GM13976 (cell line): ENCODE data around the gene ASB13.

Source experiments
- DNase-seq: peaks from one replicate; pipeline ENCODE4 v3.0.0; 2012; ENCODE audit warnings: low spot score
- in situ Hi-C: fragments of 300-500 bp; cut with MboI; formaldehyde crosslinking; loops from one replicate; pipeline ENCODE4 v1.12.0; 2022; ENCODE audit warnings: low sequenced_read_pairs, mixed read lengths, inconsistent platforms; ENCODE audit not compliant: unreplicated experiment
- TF ChIP-seq, protein P1 (sequence below): IDR thresholded peaks from 2 replicates; pipeline ENCODE4 v1.5.1; 2012; ENCODE audit warnings: borderline replicate concordance, mild to moderate bottlenecking; ENCODE audit not compliant: insufficient read depth; ENCODE audit errors: extremely low read depth, missing control alignments, control extremely low read depth

Gene ASB13

DNA sequence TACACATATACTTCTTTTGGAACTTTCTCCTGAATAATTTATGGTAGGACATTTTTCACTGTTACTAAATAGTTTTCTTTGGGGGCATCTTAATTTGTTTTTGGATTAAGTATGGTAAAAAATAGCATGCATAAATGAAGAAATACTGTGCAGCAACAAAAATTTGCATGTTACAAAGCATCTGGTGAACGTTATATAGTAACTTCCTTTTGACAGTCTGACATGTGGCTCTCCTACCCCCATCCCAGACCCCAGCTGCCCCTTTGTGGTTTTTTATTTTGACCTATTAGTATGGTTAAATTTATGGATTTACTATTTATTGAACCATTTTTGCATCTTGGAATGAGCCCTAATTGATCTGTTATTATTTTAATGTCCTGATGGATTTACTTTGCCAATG lies 28.2 kb upstream of the ASB13 start:
- in situ Hi-C loops = no loop called here
- TF ChIP-seq, protein P1, sequence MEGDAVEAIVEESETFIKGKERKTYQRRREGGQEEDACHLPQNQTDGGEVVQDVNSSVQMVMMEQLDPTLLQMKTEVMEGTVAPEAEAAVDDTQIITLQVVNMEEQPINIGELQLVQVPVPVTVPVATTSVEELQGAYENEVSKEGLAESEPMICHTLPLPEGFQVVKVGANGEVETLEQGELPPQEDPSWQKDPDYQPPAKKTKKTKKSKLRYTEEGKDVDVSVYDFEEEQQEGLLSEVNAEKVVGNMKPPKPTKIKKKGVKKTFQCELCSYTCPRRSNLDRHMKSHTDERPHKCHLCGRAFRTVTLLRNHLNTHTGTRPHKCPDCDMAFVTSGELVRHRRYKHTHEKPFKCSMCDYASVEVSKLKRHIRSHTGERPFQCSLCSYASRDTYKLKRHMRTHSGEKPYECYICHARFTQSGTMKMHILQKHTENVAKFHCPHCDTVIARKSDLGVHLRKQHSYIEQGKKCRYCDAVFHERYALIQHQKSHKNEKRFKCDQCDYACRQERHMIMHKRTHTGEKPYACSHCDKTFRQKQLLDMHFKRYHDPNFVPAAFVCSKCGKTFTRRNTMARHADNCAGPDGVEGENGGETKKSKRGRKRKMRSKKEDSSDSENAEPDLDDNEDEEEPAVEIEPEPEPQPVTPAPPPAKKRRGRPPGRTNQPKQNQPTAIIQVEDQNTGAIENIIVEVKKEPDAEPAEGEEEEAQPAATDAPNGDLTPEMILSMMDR = no peak
- no peak for DNase-seq

DNA sequence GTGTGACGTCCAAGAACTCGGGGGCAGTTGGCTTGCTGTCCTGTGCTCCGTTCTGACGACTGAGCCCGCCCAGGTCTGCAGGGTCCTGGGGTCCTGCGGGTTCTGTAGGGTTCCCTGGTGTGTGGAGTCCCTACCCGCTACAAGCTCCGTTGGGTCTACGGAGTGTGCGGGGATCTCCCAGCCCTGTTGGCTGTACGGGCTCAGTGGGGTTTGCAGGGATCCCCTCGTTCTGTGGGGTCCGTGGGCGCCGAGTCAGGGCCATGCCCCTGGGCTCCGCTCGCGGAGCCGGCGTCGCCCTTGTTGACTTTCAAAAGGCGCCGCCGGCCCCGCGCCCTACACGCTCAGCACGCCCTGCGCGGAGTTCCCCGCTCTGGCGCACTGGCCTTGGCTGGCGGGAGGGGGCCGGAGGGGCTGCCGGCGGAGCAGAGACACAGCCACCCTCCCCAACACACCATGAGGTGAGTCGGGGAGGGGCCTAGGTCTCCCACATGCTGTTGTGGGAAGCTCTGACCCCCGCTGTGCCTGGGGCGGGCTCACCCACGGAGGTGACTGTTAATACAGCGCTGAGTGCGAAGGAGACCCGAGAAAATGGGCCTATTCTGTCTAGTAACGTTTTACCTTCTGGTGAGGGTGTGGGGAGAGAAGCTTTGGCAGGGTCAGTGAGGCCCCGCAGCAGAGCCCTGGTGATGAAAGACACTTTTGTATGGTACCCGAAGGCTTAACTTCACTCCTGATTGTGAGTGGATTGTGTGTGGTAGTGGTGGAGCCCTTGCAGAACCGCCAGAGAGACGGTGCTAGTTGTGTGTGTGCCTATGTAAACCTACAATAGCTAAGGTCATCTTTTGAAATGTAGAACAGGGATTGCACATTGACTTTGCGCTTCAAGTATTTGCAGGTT lies 26.3 kb upstream of the ASB13 start:
- in situ Hi-C loops = no loop called here
- TF ChIP-seq, protein P1 = no peak
- peak; percentile 79 for DNase-seq

DNA sequence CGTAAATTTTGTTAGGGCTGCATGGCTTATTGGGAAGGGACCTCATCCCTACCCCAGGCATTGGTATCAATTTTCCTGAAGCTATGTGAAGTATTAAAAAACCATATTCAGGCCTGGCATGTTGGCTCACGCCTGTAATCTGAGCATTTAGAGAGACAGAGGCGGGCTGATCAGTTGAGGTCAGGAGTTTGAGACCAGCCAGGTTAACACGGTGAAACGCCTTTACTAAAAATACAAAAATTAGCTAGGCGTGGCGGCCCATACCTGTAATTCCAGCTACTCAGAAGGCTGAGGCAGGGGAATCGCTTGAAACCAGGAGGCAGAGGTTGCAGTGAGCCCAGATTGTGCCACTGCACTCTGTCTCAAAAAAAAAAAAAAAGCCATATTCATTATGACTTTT lies 25.4 kb upstream of the ASB13 start:
- TF ChIP-seq, protein P1 = no peak
- in situ Hi-C loops = no loop called here
- no peak for DNase-seq

GRCh38 chr10:5688587-5688986 lies 22.2 kb upstream of the ASB13 start:
- TF ChIP-seq, protein P1 = no peak
- no peak for DNase-seq
- in situ Hi-C loops = no loop called here

- TF ChIP-seq, protein P1 = no peak
- in situ Hi-C loops = no loop called here
- DNase-seq = no peak
Observed at GRCh38 chr10:5685764-5686240, 19.4 kb upstream of the ASB13 start.

- TF ChIP-seq, protein P1 = peak; percentile 59
- in situ Hi-C loops = no loop called here
- DNase-seq = peak; percentile 58
Observed at GRCh38 chr10:5684971-5685763, 18.8 kb upstream of the ASB13 start.
